GM08714 (cell line): ENCODE data around the gene TNFRSF25.
"Not testable (repeated sequence)": the region's sequence is repeated elsewhere in the genome, so short reads cannot be mapped to it uniquely, and the experiment has no call there.

Experiments used
- H3K4me3 ChIP-seq: fragments of 200-500 bp; sonication (Bioruptor generic); 2 replicates; pipeline ENCODE4 v1.5.1; 2014; ENCODE audit warnings: mild to moderate bottlenecking, low read length, inconsistent platforms
- ZNF274 ChIP-seq: IDR thresholded peaks from 2 replicates; pipeline ENCODE4 v1.6.1; 2012; ENCODE audit warnings: mild to moderate bottlenecking, low read depth, low read length

TNFRSF25 gene

DNA sequence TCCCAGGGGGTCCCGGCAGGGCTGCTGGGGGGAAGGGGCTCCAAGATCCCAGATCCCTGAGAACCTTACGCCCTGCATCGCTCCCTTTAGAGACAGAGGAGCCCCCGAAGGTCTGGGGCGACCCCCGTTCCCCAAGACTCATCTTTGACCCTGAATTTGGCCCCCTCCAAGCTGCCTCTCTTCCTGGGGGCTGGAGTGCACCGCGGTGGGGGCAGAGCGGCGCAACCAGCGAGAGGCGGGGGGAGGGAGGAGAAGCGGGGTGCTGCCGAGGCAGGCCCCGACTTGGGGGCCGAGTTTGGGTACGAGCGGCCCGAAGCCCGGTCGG is 30.9 kb upstream of the TNFRSF25 start:
- TF ChIP-seq ZNF274, result no peak
- H3K4me3 ChIP-seq, result no peak overlapping the region

DNA sequence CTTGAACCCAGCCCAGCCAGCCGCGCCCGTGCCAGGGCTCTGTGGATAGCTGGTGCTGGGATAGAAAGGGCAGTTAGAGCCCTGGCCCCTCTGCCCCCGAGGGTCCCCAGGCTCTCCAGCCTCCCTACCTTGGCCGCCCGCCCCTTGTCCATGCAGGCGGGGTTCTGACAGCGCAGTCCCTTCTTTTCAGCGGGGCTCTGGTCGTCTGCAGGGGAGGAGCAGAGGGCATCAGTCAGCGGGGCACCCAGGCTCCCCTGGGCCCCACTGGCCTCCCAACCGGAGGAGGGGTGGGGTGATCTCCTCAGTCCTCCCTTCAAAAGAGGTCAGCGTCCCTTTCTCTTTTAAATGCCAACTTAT is 30.4 kb upstream of the TNFRSF25 start:
- H3K4me3 ChIP-seq, result no peak overlapping the region
- TF ChIP-seq ZNF274, result no peak

DNA sequence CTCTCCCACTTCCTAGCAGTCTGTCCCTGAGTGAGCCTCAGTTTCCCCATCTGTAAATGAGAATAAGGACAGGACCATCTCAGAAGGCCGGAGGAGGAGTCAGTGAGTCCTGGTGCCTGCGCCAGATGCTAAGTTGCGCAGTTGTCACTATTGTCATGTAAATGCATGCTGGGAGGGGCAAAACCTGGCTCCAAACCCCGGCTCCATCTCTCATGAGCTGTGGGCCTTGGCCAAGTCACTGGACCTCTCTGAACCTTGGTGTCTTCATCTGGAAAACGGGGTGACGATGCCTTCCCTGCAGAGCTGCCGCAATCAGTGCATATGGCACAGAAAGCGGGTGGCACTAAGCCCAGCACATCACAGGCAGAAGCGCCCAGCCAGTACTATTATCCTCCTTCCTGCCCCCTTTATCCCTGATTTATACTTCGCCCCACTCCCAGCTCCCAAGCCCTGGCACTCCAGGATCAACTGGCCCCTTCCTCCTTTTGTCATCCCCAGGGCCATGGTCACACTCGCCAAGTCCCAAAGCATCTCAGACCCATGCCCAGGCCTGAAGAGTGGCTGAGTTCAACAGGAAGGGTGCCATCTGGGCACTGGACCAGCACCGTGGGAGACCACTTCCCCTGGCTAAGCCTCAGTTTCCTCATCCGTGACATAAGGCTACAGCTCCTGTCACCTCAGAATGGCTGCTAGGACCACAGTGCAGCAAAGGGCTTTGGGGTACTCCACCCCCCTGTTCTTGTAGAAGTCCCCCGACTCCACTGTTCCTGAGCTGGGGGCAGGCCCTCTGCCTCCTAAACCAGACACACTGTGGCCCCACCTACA is 29.8 kb upstream of the TNFRSF25 start:
- no peak overlapping the region for H3K4me3 ChIP-seq

DNA sequence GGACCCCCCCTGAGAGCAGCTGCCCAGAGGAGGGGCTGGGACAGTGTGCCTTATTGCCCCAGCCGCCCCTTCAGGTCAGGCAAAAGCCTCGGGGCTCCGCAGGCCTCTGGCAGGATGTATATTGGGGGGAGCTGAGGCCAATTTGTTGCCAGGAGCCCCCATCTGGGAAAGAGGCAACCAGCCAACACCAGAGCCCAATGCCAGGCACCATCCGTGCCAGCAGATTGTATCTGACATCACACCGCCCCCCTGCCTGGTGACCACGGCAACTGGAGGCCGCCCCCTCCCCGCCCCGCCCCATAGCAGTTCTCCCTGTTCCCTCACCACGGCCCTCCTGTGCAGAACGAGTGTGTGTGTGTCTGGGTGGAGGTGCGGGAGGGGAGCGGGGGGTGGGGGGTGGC is 29.1 kb upstream of the TNFRSF25 start:
- TF ChIP-seq ZNF274, result no peak
- no peak overlapping the region for H3K4me3 ChIP-seq

More for the DNA sequence above, 29.8 kb upstream of the TNFRSF25 start:
- TF ChIP-seq ZNF274, result no peak

DNA sequence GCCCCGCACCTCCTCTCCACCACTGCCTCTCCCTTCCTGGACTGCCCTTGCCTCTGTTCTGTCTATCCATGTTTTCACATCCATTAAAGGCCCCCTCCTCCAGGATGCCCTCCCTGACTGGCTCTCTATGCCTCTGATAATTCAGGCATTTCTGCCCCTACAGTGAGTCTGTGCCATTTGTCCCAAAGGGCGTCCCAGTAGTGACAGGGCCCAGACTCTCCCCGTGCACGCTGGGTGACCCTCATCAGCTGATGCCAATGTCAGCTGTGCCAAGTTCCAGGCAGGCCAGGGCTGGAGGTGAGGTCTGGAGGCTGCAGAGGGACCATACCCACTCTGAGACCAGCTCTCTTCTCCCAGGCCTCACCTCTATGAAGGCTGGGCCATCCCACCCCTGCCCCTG is 28.7 kb upstream of the TNFRSF25 start:
- no peak overlapping the region for H3K4me3 ChIP-seq
- TF ChIP-seq ZNF274, result no peak

DNA sequence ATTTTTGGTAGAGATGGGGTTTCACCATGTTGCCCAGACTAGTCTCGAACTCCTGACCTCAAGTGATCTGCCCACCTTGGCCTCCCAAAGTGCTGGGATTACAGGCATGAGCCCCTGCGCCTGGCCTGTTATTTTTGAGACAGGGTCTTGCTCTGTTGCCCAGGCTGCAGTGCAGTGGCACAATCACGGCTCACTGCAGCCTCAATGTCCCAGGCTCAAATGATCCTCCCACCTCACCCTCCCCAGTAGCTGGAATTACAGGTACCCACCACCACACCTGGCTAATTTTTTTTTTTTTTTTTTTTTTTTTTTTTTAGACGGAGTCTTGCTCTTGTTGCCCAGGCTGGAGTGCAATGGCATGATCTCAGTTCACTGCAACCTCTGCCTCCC is 27.9 kb upstream of the TNFRSF25 start:
- H3K4me3 ChIP-seq, result not testable (repeated sequence)

DNA sequence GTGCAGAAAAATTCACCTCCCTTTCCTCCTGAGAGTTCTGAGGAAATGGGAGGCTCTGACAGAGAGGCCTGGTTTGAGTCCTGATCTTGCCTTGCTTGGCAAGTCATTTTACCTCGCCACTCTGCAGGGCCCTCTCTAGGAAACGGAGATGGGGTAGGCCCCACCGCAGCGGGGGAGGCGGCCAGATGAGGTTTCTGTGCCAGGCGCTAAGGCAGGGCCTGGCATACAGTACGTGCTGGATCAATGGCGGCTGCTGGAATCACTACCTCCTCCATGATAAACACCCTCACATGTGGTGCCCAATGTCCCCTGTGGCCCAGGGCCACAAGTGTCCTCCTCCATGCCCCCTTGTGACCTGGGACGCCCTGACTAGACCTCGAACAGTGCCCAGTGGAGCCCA is 26.0 kb upstream of the TNFRSF25 start:
- no peak for TF ChIP-seq ZNF274
- no peak overlapping the region for H3K4me3 ChIP-seq

DNA sequence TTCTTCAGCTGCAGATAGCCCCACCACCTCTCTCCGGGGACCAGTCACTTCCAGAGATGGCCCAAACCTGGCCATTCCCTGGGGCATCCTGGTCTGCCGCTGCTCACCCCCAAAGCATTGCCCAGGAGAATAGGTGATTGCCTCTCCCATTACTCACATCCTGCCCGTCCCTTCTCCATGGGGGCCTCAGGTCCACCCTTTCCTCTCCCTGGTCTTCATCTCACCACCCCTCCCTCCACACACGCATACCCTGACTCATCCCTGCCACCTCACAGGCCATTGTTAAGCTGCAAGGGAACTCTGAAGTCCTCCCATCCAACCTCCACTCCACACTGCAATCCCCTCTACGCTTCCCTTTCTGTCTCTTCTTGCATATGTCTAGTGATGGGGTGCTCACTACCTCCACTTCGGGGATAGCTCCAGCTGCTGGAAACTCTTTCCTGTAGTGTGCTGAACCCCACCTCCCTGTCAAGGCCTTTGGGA is 25.5 kb upstream of the TNFRSF25 start, which contains the start of gene PLEKHG5:
Gene PLEKHG5 (minus strand): TSS at position 188 of the 483 bp plus-strand sequence. CDS start 14,096 bp downstream, outside the sequence.
- TF ChIP-seq ZNF274, result no peak
- peak within 1 kb of the TSS; percentile 65 for H3K4me3 ChIP-seq

DNA sequence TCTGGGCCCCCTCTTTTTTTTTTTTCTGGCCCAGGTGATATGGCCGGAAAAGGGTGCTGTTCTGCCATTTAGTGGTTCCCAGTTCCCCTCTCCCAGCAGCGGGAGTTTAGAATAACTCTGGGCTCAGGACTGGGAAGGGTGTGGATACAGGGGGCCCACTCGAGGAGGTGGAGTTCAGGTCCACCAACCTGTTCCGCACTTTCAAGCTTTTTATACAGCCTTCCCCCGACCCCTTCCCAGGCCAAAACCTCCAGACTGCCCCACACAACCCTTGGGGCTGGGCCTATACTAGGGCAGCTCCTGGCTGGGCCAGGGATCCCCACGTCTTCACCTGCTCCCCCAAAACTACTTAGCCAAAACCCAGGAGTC is 25.1 kb upstream of the TNFRSF25 start:
- TF ChIP-seq ZNF274, result no peak
- peak overlapping the region; percentile 65 for H3K4me3 ChIP-seq

DNA sequence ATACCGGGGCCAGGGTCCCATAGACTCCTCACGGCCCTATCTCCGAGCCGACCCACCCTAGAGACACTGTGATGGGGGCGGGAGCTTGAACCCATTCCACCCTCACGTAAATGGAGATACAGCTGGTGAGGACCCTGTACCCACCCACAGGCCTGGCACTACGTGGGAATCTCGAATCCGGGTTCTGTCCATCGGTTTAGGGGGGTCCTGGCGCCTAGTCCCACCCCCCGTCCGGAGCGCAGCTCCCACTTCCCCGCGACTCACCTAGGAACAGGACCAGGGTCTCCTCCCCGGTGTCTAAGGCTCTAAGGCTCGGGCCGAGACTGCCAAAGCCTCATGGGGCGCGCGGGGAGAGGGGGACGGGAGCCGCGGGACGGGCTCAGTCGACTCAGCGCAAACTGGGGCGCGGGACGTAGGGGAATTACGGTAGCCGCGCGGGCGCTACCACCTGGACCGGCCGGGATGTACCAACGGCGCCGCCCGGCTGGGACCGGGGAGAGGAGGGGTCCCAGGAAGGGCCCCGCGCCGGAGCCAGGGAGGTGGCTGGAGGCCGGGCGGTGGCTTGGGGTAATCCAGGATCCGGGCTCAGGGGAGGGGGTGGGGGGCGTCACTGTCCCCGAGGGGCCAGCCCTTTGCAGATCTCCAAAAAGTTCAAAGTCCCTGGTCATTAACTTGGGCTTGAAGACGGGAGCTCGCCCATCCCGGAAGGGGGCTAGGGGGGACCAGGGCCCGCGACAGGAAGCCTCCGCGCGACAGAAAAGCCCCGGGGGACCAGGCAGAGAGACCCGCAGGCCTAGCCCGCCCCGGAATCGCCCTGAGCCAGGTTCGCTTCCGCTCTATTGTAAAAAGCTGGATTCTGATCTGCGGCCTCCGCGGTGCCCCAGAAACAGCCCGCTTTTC is 24.5 kb upstream of the TNFRSF25 start:
- no peak for TF ChIP-seq ZNF274
- peak overlapping the region; percentile 65 for H3K4me3 ChIP-seq

DNA sequence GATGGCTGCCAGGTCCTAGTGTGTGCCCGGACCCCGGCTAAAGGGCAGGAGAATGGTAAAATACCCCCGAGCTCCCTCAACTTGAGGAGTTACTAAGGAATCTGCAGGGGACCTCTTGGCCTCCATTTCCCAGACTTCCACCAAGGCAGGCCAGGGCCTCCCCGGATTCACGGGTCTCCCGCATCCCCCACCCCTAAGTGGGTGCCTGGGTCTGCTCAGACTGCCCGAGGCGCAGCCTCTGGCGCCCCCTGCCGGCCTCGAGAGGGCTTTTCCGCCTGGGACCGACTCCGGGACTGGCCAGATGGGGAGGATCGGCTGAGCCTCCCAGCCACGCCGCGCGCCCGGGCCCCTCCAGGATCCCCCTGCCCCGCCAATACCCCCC is 23.8 kb upstream of the TNFRSF25 start:
- TF ChIP-seq ZNF274, result no peak
- H3K4me3 ChIP-seq, result peak overlapping the region; percentile 65

DNA sequence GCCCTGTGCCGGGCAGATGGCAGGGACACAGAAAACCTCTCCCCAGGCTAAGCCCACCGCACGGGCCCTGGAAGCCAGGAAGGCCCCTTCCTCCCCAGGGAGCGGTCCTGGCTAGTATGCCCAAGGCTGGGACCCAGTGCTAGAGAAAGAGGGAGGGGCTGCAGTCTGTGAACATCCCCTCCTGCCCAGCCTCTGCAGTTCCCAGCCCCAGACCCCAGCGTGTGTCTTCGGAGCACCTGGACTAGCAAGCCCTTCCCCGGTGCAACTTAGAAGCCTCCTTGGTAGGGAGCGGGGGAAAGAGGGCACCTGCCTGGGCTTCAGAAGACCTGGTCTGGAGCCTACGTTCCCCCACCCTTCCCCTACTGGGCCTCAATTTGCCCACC is 23.4 kb upstream of the TNFRSF25 start:
- no peak overlapping the region for H3K4me3 ChIP-seq
- no peak for TF ChIP-seq ZNF274

DNA sequence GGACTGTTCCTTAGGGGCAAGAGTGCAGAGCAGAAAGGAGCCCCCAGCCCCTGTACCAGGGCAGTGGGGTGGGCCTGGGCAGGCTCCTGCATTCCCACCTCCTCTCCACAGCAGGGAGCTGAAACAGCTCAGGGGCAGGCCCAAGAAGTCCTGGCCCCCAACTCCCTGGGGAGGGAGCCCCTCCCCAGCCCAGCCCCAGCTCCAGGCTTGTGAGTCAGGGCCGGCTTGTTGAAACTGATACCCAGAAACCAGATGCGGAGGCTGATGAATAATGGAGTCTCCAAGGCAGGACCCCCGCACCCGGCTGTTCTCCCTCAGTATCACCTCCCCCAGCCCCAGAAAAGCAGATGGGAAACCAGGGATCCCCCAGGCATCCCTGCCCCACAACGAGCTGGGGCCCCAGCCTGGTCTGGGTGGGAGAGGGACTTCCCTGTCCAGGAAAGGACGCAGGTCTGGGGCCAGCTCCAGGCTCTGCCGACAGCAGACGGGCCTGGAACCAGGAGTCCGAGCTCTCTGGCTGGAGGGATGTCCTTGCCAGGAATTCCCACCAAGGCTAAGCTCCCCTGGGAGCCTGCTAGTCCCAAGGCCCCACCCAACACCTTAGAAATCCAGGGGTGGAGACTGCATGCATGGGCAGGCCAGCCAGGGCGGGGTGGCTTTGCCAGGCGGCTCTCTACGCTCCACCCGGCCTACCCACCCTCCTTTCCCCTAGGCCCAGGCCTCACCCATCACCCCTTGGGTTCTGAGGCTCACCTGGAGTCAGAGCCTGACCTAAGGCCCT is 22.8 kb upstream of the TNFRSF25 start:
- H3K4me3 ChIP-seq, result no peak overlapping the region
- TF ChIP-seq ZNF274, result no peak

DNA sequence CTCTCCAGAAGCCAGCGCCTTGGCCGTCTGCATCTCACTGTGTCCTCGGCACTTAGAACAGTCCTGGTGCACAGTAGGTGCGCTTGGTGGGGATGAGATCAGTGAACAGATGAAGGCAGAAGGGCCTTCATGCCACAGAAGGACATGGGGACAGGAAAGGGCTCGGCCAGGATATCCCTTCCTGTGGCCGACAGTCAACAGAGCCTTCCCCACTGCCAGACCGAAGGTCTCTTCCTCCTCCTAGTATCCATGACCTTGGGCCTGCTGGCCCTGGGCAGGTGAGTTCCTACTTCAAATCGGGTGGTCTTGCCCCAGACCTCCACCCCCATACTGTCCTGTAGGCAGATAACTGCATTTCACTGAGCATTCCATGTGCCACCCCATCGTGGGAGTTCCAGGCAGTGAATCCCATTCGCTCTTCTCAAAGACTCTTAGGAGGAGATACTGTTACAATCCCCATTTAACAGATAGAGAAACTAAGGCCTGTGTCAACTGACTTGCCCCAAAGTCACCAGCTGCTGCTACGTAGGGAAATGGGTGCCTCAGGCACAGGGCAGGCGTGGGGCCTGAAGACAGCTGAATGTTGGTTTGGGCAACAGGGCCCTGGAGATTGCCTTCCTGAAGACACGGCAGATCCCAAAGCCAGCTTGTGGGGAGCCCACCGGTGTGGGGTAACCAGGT is 22.0 kb upstream of the TNFRSF25 start:
- no peak overlapping the region for H3K4me3 ChIP-seq
- no peak for TF ChIP-seq ZNF274
